ENCODE data around the gene TJP1. TPM values are rescaled to one million over a fixed set of nuclear protein-coding genes. Genes with fewer than 3 reads are reported as not detected.
"Not testable (repeated sequence)": the region's sequence is repeated elsewhere in the genome, so short reads cannot be mapped to it uniquely, and the experiment has no call there.

TJP1 gene
- total RNA-seq, 1 experiment from 2014 or later: 137 TPM

GRCh38 chr15:29674661-29675533 lies 147.4 kb downstream of the TJP1 start:
- ChIA-PET CTCF (no interaction called here), POLR2A (no interaction called here)
- no peak for DNase-seq (ENCODE audit: unreplicated experiment)
- H3K27me3 Mint-ChIP-seq (ENCODE audit: insufficient read depth, unreplicated experiment): no peaks in the 10 kb centered on the region
- H3K4me1 Mint-ChIP-seq (ENCODE audit: insufficient read depth, unreplicated experiment): peaks cover 13% of the 10 kb centered on the region
- TF ChIP-seq CTCF (IDR thresholded peaks at IDR 0.05; ENCODE audit: unreplicated experiment): no peak
- no peaks in the 10 kb centered on the region for H3K9me3 Mint-ChIP-seq (ENCODE audit: unreplicated experiment)
- intact Hi-C loops (cut with micrococcal nuclease): loop anchor here (5.0 kb wide), 2 partner anchors 62 to 147 kb away; partner anchors contain the start of gene TJP1
- H3K27ac Mint-ChIP-seq (ENCODE audit: low read depth, unreplicated experiment): no peak overlapping the region
- no TSS peak for BruUV-seq (replicated peaks)
- no peaks in the 10 kb centered on the region for H3K36me3 Mint-ChIP-seq (ENCODE audit: insufficient read depth, unreplicated experiment)
- H3K4me3 Mint-ChIP-seq (ENCODE audit: unreplicated experiment): no peak overlapping the region

DNA sequence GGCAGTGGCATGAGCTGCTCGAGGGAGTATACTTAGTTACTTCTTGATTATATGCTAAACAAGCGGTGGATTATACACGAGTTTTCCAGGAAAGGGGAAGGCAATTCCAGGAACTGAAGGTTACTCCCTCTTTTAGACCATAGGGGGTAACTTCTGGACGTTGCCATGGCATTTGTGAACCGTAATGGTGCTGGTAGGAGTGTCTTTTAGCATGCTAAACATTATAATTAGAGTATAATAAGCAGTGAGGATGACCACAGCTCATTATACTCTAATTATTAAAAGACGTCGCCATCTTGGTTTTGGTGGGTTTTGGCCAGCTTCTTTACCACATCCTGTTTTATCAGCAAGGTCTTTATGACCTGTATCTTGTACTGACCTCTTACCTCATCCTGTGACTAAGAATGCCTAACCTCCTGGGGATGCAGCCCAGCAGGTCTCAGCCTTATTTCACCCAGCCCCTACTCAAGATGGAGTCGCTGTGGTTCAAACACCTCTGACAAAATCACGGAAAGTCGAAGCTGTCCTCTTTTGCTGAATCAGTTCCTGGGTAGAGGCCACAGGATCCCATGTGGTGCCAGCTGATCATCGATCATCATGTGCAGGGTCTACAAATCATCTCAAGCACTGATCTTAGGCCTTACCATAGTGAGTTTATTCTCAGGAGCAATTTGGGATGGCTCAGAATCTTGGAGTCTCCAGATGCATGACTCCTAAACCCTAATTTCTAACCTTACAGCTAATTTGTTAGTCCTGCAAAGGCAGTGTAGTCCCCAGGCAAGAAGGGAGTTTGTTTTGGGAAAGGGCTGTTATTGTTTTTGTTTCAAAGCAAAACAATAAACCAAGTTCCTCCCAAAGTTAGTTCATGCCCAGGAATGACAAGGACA lies 149.1 kb downstream of the TJP1 start:
- intact Hi-C loops (cut with micrococcal nuclease): loop anchor here (5.0 kb wide), 2 partner anchors 64 to 149 kb away; partner anchors contain the start of gene TJP1
- no peaks in the 10 kb centered on the region for H3K27me3 Mint-ChIP-seq (ENCODE audit: insufficient read depth, unreplicated experiment)
- no peak for TF ChIP-seq CTCF (IDR thresholded peaks at IDR 0.05; ENCODE audit: unreplicated experiment)
- H3K27ac Mint-ChIP-seq (ENCODE audit: low read depth, unreplicated experiment): no peak overlapping the region
- CTCF ChIA-PET: interaction anchor here (0.6 kb wide), 1 partner anchor 297 kb away, joined by 3 read pairs; no protein-coding TSS in a partner anchor
- no peaks in the 10 kb centered on the region for H3K36me3 Mint-ChIP-seq (ENCODE audit: insufficient read depth, unreplicated experiment)
- no TSS peak for BruUV-seq (replicated peaks)
- peaks cover 17% of the 10 kb centered on the region for H3K4me1 Mint-ChIP-seq (ENCODE audit: insufficient read depth, unreplicated experiment)
- H3K9me3 Mint-ChIP-seq (ENCODE audit: unreplicated experiment): no peaks in the 10 kb centered on the region
- DNase-seq (ENCODE audit: unreplicated experiment): no peak
- H3K4me3 Mint-ChIP-seq (ENCODE audit: unreplicated experiment): no peak overlapping the region
- POLR2A ChIA-PET: no interaction called here

DNA sequence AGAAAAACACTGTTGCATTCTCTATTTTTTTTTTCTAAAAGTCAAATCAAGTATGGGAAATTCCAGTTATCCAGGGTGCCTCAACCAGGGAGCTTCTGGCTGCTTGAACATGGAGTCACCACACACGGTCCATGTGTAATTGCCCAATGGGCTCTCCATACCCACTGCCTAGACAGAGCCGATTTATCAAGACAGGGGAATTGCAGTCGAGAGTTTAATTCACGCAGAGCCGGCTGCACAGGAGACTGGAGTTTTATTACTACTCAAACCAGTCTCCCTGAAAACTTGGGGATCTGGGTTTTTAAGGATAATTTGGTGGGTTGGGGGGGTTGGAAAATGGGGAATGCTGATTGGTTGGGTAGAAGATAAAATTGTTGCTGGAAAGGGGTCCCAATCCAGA lies 149.8 kb downstream of the TJP1 start:
- DNase-seq (ENCODE audit: unreplicated experiment): no peak
- H3K36me3 Mint-ChIP-seq (ENCODE audit: insufficient read depth, unreplicated experiment): no peaks in the 10 kb centered on the region
- H3K27me3 Mint-ChIP-seq (ENCODE audit: insufficient read depth, unreplicated experiment): no peaks in the 10 kb centered on the region
- ChIA-PET CTCF (no interaction called here), POLR2A (no interaction called here)
- no peaks in the 10 kb centered on the region for H3K9me3 Mint-ChIP-seq (ENCODE audit: unreplicated experiment)
- BruUV-seq (replicated peaks): no TSS peak
- H3K4me1 Mint-ChIP-seq (ENCODE audit: insufficient read depth, unreplicated experiment): peaks cover 17% of the 10 kb centered on the region
- no peak overlapping the region for H3K4me3 Mint-ChIP-seq (ENCODE audit: unreplicated experiment)
- intact Hi-C loops (cut with micrococcal nuclease): loop anchor here (5.0 kb wide), 2 partner anchors 65 to 150 kb away; partner anchors contain the start of gene TJP1
- no peak for TF ChIP-seq CTCF (IDR thresholded peaks at IDR 0.05; ENCODE audit: unreplicated experiment)
- H3K27ac Mint-ChIP-seq (ENCODE audit: low read depth, unreplicated experiment): no peak overlapping the region

DNA sequence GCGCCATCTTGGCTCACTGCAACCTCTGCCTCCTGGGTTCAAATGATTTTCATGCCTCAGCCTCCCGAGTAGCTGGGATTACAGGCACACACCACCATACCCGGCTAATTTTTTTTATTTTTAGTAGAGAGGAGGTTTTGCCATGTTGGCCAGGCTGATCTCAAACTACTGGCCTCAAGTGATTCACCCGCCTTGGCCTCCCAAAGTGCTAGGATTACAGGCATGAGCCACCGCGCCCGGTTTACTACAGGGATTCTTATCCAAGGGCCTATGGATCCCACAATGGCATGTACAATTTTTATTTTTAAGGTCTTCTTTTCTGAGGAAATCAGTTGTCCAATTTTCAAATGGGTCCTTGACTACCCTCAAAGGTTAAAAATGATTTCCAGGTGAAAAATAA lies 150.2 kb downstream of the TJP1 start:
- H3K9me3 Mint-ChIP-seq (ENCODE audit: unreplicated experiment); H3K4me3 Mint-ChIP-seq (ENCODE audit: unreplicated experiment); DNase-seq (ENCODE audit: unreplicated experiment); H3K36me3 Mint-ChIP-seq (ENCODE audit: insufficient read depth, unreplicated experiment); BruUV-seq (replicated peaks); H3K27ac Mint-ChIP-seq (ENCODE audit: low read depth, unreplicated experiment); H3K27me3 Mint-ChIP-seq (ENCODE audit: insufficient read depth, unreplicated experiment): not testable (repeated sequence)
- ChIA-PET CTCF (interaction anchor here (0.6 kb wide), 1 partner anchor 11 kb away, joined by 4 read pairs; no protein-coding TSS in a partner anchor), POLR2A (interaction anchor here (1.0 kb wide), 1 partner anchor 56 kb away, joined by 3 read pairs; no protein-coding TSS in a partner anchor)
- intact Hi-C loops (cut with micrococcal nuclease): loop anchor here (5.0 kb wide), 2 partner anchors 65 to 150 kb away; partner anchors contain the start of gene TJP1
- H3K4me1 Mint-ChIP-seq (ENCODE audit: insufficient read depth, unreplicated experiment): peaks cover 17% of the 10 kb centered on the region
